Measurements from ENCODE around the gene GSTT4.

DNA sequence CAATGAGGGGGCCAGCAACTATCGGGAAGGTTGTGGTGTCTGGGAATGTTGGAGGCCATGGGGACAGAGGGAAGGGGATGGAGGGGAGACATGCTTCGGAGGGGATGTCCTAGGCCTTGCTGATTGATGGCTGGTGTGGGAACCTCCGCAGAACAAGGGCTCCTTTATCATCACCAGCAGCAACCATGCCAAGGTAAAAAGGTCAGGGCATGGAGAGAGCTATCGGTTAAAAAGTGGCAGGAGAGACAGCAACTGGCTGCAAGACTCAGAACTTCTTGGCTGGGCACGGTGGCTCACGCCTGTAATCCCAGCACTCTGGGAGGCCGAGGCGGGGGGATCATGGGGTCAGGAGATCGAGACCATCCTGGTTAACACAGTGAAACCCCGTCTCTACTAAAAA lies 3.0 kb downstream of the GSTT4 start:
- TF ChIP-seq SUZ12 (IDR thresholded peaks at IDR 0.05; ENCODE audit: extremely low read depth, insufficient read depth, insufficient read length) (no peak), YY1 (IDR thresholded peaks at IDR 0.05; ENCODE audit: insufficient read depth, insufficient read length) (no peak)

Measured in NT2/D1 (cell line).